GM20000 (cell line): ENCODE results near the gene KIR3DL1.

ENCODE experiments used
- DNase-seq: peaks from one replicate; pipeline ENCODE4 v3.0.0; 2012; ENCODE audit warnings: low spot score
- TF ChIP-seq, protein P1 (sequence below): IDR thresholded peaks from 2 replicates; pipeline ENCODE4 v1.5.1; 2012; ENCODE audit warnings: mild to moderate bottlenecking, control low read depth; ENCODE audit errors: extremely low read depth, missing control alignments

The KIR3DL1 gene

DNA sequence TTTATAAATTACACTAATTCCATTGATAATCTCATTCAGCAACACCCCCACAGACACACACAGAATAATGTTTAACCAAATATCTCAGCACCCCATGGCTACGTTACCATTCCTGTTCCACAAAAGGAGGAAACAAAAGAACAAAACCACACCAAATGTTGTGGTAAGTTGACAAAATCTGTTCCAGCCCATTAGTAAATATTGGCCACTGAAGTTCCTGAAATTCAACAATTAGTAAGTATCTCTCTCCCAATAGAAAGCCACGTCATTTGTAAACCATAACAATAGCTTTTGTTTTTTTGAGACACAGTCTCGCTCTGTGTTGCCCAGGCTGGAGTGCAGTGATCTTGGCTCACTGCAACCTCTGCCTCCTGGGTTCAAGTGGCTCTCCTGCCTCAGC lies 55.4 kb downstream of the KIR3DL1 start:
- TF ChIP-seq, protein P1, sequence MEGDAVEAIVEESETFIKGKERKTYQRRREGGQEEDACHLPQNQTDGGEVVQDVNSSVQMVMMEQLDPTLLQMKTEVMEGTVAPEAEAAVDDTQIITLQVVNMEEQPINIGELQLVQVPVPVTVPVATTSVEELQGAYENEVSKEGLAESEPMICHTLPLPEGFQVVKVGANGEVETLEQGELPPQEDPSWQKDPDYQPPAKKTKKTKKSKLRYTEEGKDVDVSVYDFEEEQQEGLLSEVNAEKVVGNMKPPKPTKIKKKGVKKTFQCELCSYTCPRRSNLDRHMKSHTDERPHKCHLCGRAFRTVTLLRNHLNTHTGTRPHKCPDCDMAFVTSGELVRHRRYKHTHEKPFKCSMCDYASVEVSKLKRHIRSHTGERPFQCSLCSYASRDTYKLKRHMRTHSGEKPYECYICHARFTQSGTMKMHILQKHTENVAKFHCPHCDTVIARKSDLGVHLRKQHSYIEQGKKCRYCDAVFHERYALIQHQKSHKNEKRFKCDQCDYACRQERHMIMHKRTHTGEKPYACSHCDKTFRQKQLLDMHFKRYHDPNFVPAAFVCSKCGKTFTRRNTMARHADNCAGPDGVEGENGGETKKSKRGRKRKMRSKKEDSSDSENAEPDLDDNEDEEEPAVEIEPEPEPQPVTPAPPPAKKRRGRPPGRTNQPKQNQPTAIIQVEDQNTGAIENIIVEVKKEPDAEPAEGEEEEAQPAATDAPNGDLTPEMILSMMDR = no peak
- DNase-seq = no peak

DNA sequence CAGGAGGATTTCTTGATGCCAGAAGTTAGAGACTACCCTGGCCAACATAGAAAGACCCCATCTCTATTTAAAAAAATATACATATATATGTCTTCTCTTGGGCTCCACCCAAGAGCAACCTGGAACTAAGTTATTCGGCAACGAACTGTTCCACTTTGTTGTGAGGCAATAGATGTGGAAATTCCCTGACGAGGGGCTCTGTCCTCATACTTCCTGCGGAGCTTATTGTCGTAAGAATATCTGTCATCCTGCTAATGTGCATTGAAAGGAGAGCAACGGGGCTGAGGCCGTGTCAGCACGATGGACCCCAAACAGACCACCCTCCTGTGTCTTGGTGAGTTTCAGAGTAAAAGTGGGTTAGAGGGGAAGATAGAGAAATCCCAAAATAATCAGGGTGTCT lies 57.7 kb downstream of the KIR3DL1 start, which contains the start of gene FCAR:
TSS of gene FCAR (plus strand) at position 246 of the 400 bp plus-strand sequence. CDS start at position 301, 55 bp downstream.
- DNase-seq = no peak

DNA sequence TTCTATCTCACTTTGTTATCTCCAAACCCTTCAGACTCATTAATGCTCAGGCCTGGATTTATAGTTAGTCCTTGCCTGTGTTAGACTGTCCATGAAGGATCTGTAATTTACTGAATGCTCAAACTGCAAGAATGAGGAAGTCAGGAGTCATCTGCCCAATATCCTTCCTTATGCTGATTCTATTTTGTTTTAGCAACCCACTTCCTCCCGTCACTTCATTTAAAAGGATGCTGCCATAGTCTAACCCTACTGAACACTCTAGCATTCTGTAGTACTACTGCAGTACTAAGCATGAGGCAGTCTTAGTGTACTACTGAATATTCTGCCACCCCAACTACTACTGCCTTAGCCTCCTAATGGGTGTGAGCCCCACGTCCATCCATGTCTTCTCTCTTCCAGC lies 59.2 kb downstream of the KIR3DL1 start:
- no peak for DNase-seq
- TF ChIP-seq, protein P1 = no peak

More for the DNA sequence above, 57.7 kb downstream of the KIR3DL1 start, which contains the start of gene FCAR:
- TF ChIP-seq, protein P1 = no peak

DNA sequence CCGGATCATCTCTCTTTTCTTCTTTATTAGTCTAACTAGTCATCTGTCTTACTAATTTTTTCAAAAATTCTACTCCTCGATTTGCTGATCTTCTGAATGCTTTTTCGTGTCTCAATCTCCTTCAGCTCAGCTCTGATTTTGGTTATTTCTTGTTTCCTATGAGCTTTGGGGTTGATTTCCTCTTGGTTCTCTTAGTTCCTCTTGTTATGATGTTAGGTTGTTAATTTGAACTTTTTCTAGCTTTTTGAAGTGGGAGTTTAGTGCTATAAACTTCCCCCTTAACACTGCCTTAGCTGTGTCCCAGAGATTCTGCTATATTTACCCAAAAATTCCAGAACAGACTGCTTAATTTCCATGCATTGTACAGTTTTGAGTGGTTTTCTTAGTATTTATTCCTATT lies 61.2 kb downstream of the KIR3DL1 start:
- TF ChIP-seq, protein P1 = no peak
- no peak for DNase-seq
